HCT116 (cell line): ENCODE data around the gene MSL3.

Experiments used
- EZH2 ChIP-seq: fragments of 200-600 bp; sonication (generic); IDR thresholded peaks from 2 replicates; pipeline ENCODE4 v1.6.1; 2017; ENCODE audit warnings: antibody characterized with exemption, mixed run types
- TF ChIP-seq, protein P1 (sequence below), 3 experiments: fragments of 200-600 bp in 1 of 3; sonication (generic) in 1 of 3; IDR thresholded peaks in 2 of 3; conservative IDR thresholded peaks in 1 of 3; 2 replicates each; pipeline ENCODE4 v1.5.1; 2012 to 2017; ENCODE audit warnings: low read depth in 2 of 3, low read length in 2 of 3, antibody characterized with exemption in 1 of 3, borderline replicate concordance in 1 of 3, control low read depth in 1 of 3, mild to moderate bottlenecking in 1 of 3, mixed read lengths in 1 of 3, mixed run types in 1 of 3, moderate library complexity in 1 of 3; ENCODE audit not compliant: insufficient read depth in 1 of 3
- TF ChIP-seq, protein P2 (sequence below): IDR thresholded peaks from 2 replicates; pipeline ENCODE4 v1.6.1; 2012; ENCODE audit warnings: low read depth

DNA sequence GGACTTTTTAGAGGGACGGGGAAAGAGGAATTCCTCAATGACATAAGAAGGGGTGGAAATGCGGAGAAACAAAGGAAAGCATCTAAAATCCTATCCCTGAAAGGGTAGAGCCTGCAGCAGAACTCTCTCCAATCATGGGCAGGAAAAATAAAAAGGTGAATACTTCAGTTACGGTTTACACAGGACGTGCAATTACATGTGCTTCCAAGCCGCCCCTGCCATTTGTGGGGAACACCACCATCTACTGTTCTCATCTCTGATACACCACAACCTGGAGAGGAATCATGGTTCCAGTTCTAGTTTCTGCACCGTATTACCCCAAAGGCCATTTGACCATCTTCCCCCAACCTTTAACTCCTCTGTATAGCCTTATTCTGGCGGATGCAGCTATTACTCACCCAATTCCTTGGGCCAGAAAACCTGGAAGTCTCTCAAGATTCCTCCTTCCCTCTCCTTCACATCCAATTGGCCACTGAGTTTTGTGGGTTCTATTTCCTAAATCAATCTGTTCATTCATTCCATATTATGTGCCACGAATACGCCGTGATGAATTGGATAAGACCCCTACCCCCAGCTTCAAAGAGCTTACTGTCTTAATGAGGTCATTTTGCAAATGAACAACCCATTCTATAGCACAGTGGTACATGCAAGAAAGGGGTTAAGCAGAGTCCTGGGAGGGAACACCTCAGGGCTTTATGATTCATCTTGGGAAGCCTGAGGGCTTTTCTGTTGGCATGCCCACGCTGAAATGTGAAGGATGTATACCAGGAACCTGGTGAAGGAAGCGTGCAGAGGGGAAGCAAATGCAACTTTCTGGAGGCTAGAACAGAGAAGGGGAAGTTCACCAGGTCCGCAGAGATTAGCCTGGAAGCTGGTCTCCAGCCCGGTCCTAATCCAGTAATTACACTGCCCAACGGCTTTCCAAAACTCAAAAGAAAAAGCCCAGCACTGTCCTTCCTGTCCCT lies 1.4 kb upstream of the MSL3 start:
- TF ChIP-seq, protein P1, sequence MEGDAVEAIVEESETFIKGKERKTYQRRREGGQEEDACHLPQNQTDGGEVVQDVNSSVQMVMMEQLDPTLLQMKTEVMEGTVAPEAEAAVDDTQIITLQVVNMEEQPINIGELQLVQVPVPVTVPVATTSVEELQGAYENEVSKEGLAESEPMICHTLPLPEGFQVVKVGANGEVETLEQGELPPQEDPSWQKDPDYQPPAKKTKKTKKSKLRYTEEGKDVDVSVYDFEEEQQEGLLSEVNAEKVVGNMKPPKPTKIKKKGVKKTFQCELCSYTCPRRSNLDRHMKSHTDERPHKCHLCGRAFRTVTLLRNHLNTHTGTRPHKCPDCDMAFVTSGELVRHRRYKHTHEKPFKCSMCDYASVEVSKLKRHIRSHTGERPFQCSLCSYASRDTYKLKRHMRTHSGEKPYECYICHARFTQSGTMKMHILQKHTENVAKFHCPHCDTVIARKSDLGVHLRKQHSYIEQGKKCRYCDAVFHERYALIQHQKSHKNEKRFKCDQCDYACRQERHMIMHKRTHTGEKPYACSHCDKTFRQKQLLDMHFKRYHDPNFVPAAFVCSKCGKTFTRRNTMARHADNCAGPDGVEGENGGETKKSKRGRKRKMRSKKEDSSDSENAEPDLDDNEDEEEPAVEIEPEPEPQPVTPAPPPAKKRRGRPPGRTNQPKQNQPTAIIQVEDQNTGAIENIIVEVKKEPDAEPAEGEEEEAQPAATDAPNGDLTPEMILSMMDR (IDR thresholded peaks at IDR 0.05 in 2 of 3, conservative IDR thresholded peaks at IDR 0.05 in 1 of 3; ENCODE audit: borderline replicate concordance in 1 of 3, insufficient read depth in 1 of 3, low read depth in 2 of 3, low read length in 2 of 3): no peak
- TF ChIP-seq, protein P2, sequence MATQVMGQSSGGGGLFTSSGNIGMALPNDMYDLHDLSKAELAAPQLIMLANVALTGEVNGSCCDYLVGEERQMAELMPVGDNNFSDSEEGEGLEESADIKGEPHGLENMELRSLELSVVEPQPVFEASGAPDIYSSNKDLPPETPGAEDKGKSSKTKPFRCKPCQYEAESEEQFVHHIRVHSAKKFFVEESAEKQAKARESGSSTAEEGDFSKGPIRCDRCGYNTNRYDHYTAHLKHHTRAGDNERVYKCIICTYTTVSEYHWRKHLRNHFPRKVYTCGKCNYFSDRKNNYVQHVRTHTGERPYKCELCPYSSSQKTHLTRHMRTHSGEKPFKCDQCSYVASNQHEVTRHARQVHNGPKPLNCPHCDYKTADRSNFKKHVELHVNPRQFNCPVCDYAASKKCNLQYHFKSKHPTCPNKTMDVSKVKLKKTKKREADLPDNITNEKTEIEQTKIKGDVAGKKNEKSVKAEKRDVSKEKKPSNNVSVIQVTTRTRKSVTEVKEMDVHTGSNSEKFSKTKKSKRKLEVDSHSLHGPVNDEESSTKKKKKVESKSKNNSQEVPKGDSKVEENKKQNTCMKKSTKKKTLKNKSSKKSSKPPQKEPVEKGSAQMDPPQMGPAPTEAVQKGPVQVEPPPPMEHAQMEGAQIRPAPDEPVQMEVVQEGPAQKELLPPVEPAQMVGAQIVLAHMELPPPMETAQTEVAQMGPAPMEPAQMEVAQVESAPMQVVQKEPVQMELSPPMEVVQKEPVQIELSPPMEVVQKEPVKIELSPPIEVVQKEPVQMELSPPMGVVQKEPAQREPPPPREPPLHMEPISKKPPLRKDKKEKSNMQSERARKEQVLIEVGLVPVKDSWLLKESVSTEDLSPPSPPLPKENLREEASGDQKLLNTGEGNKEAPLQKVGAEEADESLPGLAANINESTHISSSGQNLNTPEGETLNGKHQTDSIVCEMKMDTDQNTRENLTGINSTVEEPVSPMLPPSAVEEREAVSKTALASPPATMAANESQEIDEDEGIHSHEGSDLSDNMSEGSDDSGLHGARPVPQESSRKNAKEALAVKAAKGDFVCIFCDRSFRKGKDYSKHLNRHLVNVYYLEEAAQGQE: no peak
- no peak for TF ChIP-seq EZH2
